ENCODE data around the gene RNF169. TPM values are rescaled to one million over a fixed set of nuclear protein-coding genes. Genes with fewer than 3 reads are reported as not detected.

RNF169 gene
- total and polyA plus RNA-seq, 9 of the 15 experiments (the other 6 are each of a cell fraction or from before 2014, with no cell fraction given): 0.68 to 18.1 (median 10.1) TPM

DNA sequence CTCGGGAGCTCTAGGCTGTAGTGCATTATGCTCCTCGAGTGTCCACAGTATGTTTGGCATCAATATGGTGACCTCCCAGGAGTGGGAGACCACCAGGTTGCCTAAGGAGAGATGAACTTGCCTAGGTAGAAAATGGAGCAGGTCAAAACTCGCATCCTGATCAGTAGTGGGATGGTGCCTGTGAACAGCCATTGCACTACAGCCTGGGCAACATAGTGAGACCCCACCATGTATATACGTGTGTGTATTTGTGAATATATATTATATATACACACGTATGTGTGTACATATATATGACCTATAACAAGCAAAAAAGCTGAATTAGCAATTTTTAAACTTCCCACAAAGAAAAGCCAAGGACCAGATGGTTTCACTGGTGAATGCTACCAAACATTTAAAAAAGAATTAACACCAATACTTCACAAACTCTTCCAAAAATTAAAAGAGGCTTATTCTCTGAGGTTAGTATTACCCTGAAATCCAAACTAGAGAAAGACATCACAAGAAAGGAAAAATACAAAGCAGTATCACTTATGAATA lies 97.4 kb downstream of the RNF169 start:
- no TSS peak for BruUV-seq (replicated peaks)

DNA sequence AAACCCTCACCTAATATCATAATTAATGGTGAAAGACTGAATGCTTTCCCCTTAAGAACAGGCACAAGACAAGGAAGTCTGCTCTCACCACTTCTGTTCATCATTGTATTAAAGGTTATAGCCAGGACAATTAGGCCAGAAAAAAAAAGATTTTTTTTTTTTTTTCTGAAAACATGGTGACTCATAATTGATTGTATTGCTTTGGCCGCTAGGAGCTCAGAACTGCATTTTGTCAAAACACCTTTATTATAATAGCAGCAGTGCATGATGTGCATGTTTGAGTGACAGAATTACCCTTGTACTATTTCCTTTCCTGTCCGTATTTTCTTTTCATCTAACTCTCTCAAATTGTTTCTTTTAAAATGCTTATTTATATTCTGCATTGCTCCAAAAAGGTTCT lies 98.1 kb downstream of the RNF169 start:
- intact Hi-C loops (cut with micrococcal nuclease) (no loop called here), in situ Hi-C loops (cut with MboI) (no loop called here)
- ATAC-seq (no peak), FAIRE-seq (no peak), DNase-seq (ENCODE audit: extremely low read depth in 1 of 4, low spot score in 3 of 4) (no peak)
- H3K4me2 ChIP-seq (ENCODE audit: insufficient read depth, low read length): no peak overlapping the region
- H3K27me3 ChIP-seq (ENCODE audit: control insufficient read depth in 2 of 2, insufficient read depth in 2 of 2, low read length in 2 of 2): no peaks in the 10 kb centered on the region
- no peaks in the 10 kb centered on the region for H3K79me2 ChIP-seq (ENCODE audit: control insufficient read depth, insufficient read depth, low read length)
- 73% methylated on average over 2 of the region's 2 CpGs for WGBS (ENCODE audit: insufficient coverage, low coverage, missing lambda C conversion rate)
- ChIA-PET POLR2A (no interaction called here), CTCF (ENCODE audit: low intra/inter-chr PET ratio) (no interaction called here)
- no peaks in the 10 kb centered on the region for H3K9me3 ChIP-seq (replicated peaks; ENCODE audit: control insufficient read depth, insufficient read depth, low read depth, low read length)
- H3K27ac ChIP-seq (ENCODE audit: extremely low read depth, low read depth, low read length): no peak overlapping the region
- H3K4me3 ChIP-seq: no peak overlapping the region
- no peak overlapping the region for H2AFZ ChIP-seq (ENCODE audit: low read depth, low read length)
- no peak overlapping the region for H3K9ac ChIP-seq (ENCODE audit: insufficient read depth in 1 of 2, low read depth in 2 of 2, low read length in 2 of 2)
- peaks cover 83% of the 10 kb centered on the region; the same call in 2 of the 3 replicates for H3K36me3 ChIP-seq (ENCODE audit: control insufficient read depth, insufficient read depth, low read length)
- no TSS peak for BruUV-seq (replicated peaks)
- H4K20me1 ChIP-seq (replicated peaks; ENCODE audit: control insufficient read depth, insufficient read depth, low read length): no peaks in the 10 kb centered on the region
- H3K9me1 ChIP-seq (ENCODE audit: control insufficient read depth, insufficient read depth, low read length): no peaks in the 10 kb centered on the region
- peaks cover 0 to 3% of the 10 kb centered on the region in 2 experiments; a peak in 1 of 5 replicates for H3K4me1 ChIP-seq (replicated peaks in 1 of 2; ENCODE audit: control insufficient read depth in 2 of 2, insufficient read depth in 2 of 2, low read length in 2 of 2)
- TF ChIP-seq HOXB6 (CRISPR knock-in tag; IDR thresholded peaks at IDR 0.05; ENCODE audit: borderline replicate concordance): no peak
- no peak for TF ChIP-seq KLF6 (CRISPR knock-in tag; IDR thresholded peaks at IDR 0.05; ENCODE audit: borderline replicate concordance)
- TF ChIP-seq SNIP1 (IDR thresholded peaks at IDR 0.05; ENCODE audit: low read depth): no peak
- TF ChIP-seq JUN (IDR thresholded peaks at IDR 0.05; ENCODE audit: borderline replicate concordance, low read depth, low read length): no peak
- TF ChIP-seq JUN (CRISPR knock-in tag; IDR thresholded peaks at IDR 0.05; ENCODE audit: borderline replicate concordance): no peak
- TF ChIP-seq U2AF1 (optimal IDR thresholded peaks at IDR 0.05; ENCODE audit: low read depth, low read length): no peak
- TF ChIP-seq, protein P1, sequence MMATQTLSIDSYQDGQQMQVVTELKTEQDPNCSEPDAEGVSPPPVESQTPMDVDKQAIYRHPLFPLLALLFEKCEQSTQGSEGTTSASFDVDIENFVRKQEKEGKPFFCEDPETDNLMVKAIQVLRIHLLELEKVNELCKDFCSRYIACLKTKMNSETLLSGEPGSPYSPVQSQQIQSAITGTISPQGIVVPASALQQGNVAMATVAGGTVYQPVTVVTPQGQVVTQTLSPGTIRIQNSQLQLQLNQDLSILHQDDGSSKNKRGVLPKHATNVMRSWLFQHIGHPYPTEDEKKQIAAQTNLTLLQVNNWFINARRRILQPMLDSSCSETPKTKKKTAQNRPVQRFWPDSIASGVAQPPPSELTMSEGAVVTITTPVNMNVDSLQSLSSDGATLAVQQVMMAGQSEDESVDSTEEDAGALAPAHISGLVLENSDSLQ (IDR thresholded peaks at IDR 0.05): no peak
- no peak for TF ChIP-seq ZBTB7A (IDR thresholded peaks at IDR 0.05; ENCODE audit: borderline replicate concordance, control insufficient read depth, low read depth, low read length)

More for the DNA sequence above, 97.4 kb downstream of the RNF169 start:
- Histone ChIP-seq H3K4me3 (no peak overlapping the region), H3K9me3 (replicated peaks; ENCODE audit: control insufficient read depth, insufficient read depth, low read depth, low read length) (no peaks in the 10 kb centered on the region), H3K36me3 (ENCODE audit: control insufficient read depth, insufficient read depth, low read length) (peaks cover 83% of the 10 kb centered on the region; the same call in 2 of the 3 replicates), H3K4me1 (replicated peaks in 1 of 2; ENCODE audit: control insufficient read depth in 2 of 2, insufficient read depth in 2 of 2, low read length in 2 of 2) (peaks cover 0 to 3% of the 10 kb centered on the region in 2 experiments; a peak in 1 of 5 replicates), H3K27me3 (ENCODE audit: control insufficient read depth in 2 of 2, insufficient read depth in 2 of 2, low read length in 2 of 2) (no peaks in the 10 kb centered on the region), H3K9me1 (ENCODE audit: control insufficient read depth, insufficient read depth, low read length) (no peaks in the 10 kb centered on the region), H3K4me2 (ENCODE audit: insufficient read depth, low read length) (no peak overlapping the region), H3K27ac (ENCODE audit: extremely low read depth, low read depth, low read length) (no peak overlapping the region), H3K9ac (ENCODE audit: insufficient read depth in 1 of 2, low read depth in 2 of 2, low read length in 2 of 2) (no peak overlapping the region), H3K79me2 (ENCODE audit: control insufficient read depth, insufficient read depth, low read length) (no peaks in the 10 kb centered on the region), H4K20me1 (replicated peaks; ENCODE audit: control insufficient read depth, insufficient read depth, low read length) (no peaks in the 10 kb centered on the region), H2AFZ (ENCODE audit: low read depth, low read length) (no peak overlapping the region)
- in situ Hi-C loops (cut with MboI) (no loop called here), intact Hi-C loops (cut with micrococcal nuclease) (no loop called here)
- no peak for FAIRE-seq
- no peak for DNase-seq (ENCODE audit: extremely low read depth in 1 of 4, low spot score in 3 of 4)
- CTCF ChIA-PET (ENCODE audit: low intra/inter-chr PET ratio): no interaction called here
- POLR2A ChIA-PET: interaction anchor here (0.6 to 0.7 kb wide), 3 partner anchors 17 to 162 kb away, joined by 3 read pairs; no protein-coding TSS in a partner anchor
- 80% methylated on average over 5 of the region's 5 CpGs for WGBS (ENCODE audit: insufficient coverage, low coverage, missing lambda C conversion rate)
- ATAC-seq: no peak
- TF ChIP-seq, protein P2, sequence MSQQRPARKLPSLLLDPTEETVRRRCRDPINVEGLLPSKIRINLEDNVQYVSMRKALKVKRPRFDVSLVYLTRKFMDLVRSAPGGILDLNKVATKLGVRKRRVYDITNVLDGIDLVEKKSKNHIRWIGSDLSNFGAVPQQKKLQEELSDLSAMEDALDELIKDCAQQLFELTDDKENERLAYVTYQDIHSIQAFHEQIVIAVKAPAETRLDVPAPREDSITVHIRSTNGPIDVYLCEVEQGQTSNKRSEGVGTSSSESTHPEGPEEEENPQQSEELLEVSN (IDR thresholded peaks at IDR 0.05; ENCODE audit: borderline replicate concordance in 1 of 2, extremely low read depth in 1 of 2, insufficient read depth in 1 of 2, insufficient read length in 1 of 2, low read depth in 1 of 2, low read length in 1 of 2, poor library complexity in 1 of 2, severe bottlenecking in 1 of 2): no peak
- TF ChIP-seq ZNF121 (CRISPR knock-in tag; conservative IDR thresholded peaks at IDR 0.05): peak; percentile 64
- TF ChIP-seq MAFG (tag; conservative IDR thresholded peaks at IDR 0.05): peak; percentile 83
- peak; percentile 83 for TF ChIP-seq MAFK (IDR thresholded peaks at IDR 0.05; ENCODE audit: low read length)
- peak; percentile 87 for TF ChIP-seq MAFF (IDR thresholded peaks at IDR 0.05; ENCODE audit: low read length)
- TF ChIP-seq C11orf30 (IDR thresholded peaks at IDR 0.05; ENCODE audit: low read depth): peak; percentile 77
- no peak for TF ChIP-seq NCOA4 (IDR thresholded peaks at IDR 0.05; ENCODE audit: partially characterized antibody)
- peak; percentile 89 for TF ChIP-seq ZNF316 (IDR thresholded peaks at IDR 0.05)

Measured in K562 (cell line).